Measurements from ENCODE around the gene PRKCG.

GRCh38 chr19:53897459-53897858, 15.5 kb downstream of the PRKCG start:
- TF ChIP-seq POLR2A (IDR thresholded peaks at IDR 0.05) (no peak), POLR2AphosphoS5 (IDR thresholded peaks at IDR 0.05) (no peak), CTCF (IDR thresholded peaks at IDR 0.05) (no peak)
